OCI-LY7 (cell line): ENCODE results near the gene RPS6KA2. TPM values are rescaled to one million over a fixed set of nuclear protein-coding genes. Genes with fewer than 3 reads are reported as not detected.

ENCODE experiments used
- BruUV-seq: library from RNA; stranded (reverse); fragments of 400-500 nt; replicated peaks from 2 replicates; lab custom pipeline; 2021; lab: Mats Ljungman, UMichigan
- CTCF ChIA-PET: fragments of 300-600 bp; sonication (Branson Sonifier 250); formaldehyde crosslinking; loops from one replicate; lab custom pipeline; 2022; ENCODE audit warnings: antibody characterized with exemption; ENCODE audit not compliant: unreplicated experiment; lab: Charles Lee
- POLR2A ChIA-PET: fragments of 300-600 bp; sonication (Branson Sonifier 250); formaldehyde crosslinking; loops from one replicate; lab custom pipeline; 2022; ENCODE audit warnings: antibody characterized with exemption; lab: Charles Lee
- DNase-seq: peaks from one replicate; pipeline ENCODE4 v3.0.0-alpha.2; 2015; ENCODE audit warnings: low spot score
- H2AFZ ChIP-seq: fragments of 200-600 bp; sonication (generic), shearing (Covaris generic); 2 replicates; pipeline ENCODE4 v1.6.1; 2014; ENCODE audit warnings: mild to moderate bottlenecking, antibody characterized with exemption, low read length, moderate library complexity
- H3K27ac ChIP-seq: fragments of 200-600 bp; sonication (generic); 2 replicates; pipeline ENCODE4 v1.5.1; 2014; ENCODE audit warnings: mixed run types, low read depth, mild to moderate bottlenecking, moderate library complexity, low read length, inconsistent platforms; ENCODE audit not compliant: poor library complexity, severe bottlenecking
- H3K36me3 ChIP-seq: fragments of 200-600 bp; sonication (generic); 2 replicates; pipeline ENCODE4 v1.6.1; 2014; ENCODE audit warnings: mild to moderate bottlenecking, antibody characterized with exemption, low read length, moderate library complexity, mixed read lengths; ENCODE audit not compliant: insufficient read depth
- H3K4me1 ChIP-seq: fragments of 200-600 bp; sonication (generic); 2 replicates; pipeline ENCODE4 v1.5.1; 2014; ENCODE audit warnings: mild to moderate bottlenecking, low read length; ENCODE audit not compliant: insufficient read depth, poor library complexity, severe bottlenecking
- H3K4me2 ChIP-seq: fragments of 200-600 bp; sonication (generic); 2 replicates; pipeline ENCODE4 v1.6.1; 2014; ENCODE audit warnings: mild to moderate bottlenecking, low read length
- H3K4me3 ChIP-seq: fragments of 200-600 bp; sonication (generic); 2 replicates; pipeline ENCODE4 v1.5.1; 2014; ENCODE audit warnings: mild to moderate bottlenecking, low read depth, low read length; ENCODE audit not compliant: poor library complexity, severe bottlenecking
- H3K79me2 ChIP-seq: fragments of 200-600 bp; sonication (generic); 2 replicates; pipeline ENCODE4 v1.6.1; 2016; ENCODE audit warnings: low read depth, mild to moderate bottlenecking, low read length, moderate library complexity, mixed read lengths; ENCODE audit not compliant: insufficient read depth
- H3K9me2 ChIP-seq: fragments of 200-600 bp; sonication (generic); 2 replicates; pipeline ENCODE4 v1.6.1; 2016; ENCODE audit warnings: mild to moderate bottlenecking, low read length, mixed read lengths; ENCODE audit not compliant: insufficient read depth
- H3K9me3 ChIP-seq: fragments of 200-600 bp; sonication (generic); 2 replicates; pipeline ENCODE4 v1.6.1; 2014; ENCODE audit warnings: mild to moderate bottlenecking, mixed run types, low read length, mixed read lengths
- H4K20me1 ChIP-seq: fragments of 200-600 bp; sonication (generic); 2 replicates; pipeline ENCODE4 v1.6.1; 2014; ENCODE audit warnings: mild to moderate bottlenecking, antibody characterized with exemption, low read length, moderate library complexity, mixed read lengths; ENCODE audit not compliant: insufficient read depth
- CTCF ChIP-seq: fragments of 200-600 bp; sonication (generic); conservative IDR thresholded peaks from 2 replicates; pipeline ENCODE4 v1.5.1; 2014; ENCODE audit warnings: mild to moderate bottlenecking, antibody characterized with exemption, low read length, moderate library complexity, mixed read lengths
- EZH2phosphoT487 ChIP-seq: fragments of 200-600 bp; sonication (generic); IDR thresholded peaks from 2 replicates; pipeline ENCODE4 v1.6.1; 2018; ENCODE audit warnings: low read depth, borderline replicate concordance, mild to moderate bottlenecking, mixed run types, antibody characterized with exemption, low read length, moderate library complexity, mixed read lengths
- intact Hi-C: fragments of 100-400 bp; cut with micrococcal nuclease; formaldehyde crosslinking; loops from one replicate; pipeline ENCODE4 v1.10.0; 2022; ENCODE audit not compliant: unreplicated experiment
- total RNA-seq, 2 experiments: library from RNA; depleted of rRNA in 1 of 2; stranded (reverse); fragments of >200 nt in 1 of 2; shearing (Covaris generic) in 1 of 2; gene quantifications; 2 replicates each; pipeline ENCODE4 v1.2.3, GENCODE V29; 2014 to 2022

RPS6KA2 gene
- total RNA-seq, 2 experiments from 2014 or later = 0.69 to 1.9 TPM

GRCh38 chr6:166565084-166565967 is 61.7 kb downstream of the RPS6KA2 start:
- ChIA-PET CTCF (interaction anchor here (1.0 kb wide), 1 partner anchor 23 kb away, joined by 3 read pairs; no protein-coding TSS in a partner anchor), POLR2A (interaction anchor here (0.7 kb wide), 1 partner anchor 11 kb away, joined by 3 read pairs; no protein-coding TSS in a partner anchor)
- H3K79me2 ChIP-seq = no peaks in the 10 kb centered on the region
- no peaks in the 10 kb centered on the region for H3K36me3 ChIP-seq
- no peak overlapping the region for H3K4me3 ChIP-seq
- H3K9me3 ChIP-seq = no peaks in the 10 kb centered on the region
- no peak overlapping the region for H3K27ac ChIP-seq
- TF ChIP-seq CTCF (no peak), EZH2phosphoT487 (no peak)
- no TSS peak for BruUV-seq
- H2AFZ ChIP-seq = no peak overlapping the region
- H3K4me2 ChIP-seq = no peak overlapping the region
- H3K4me1 ChIP-seq = no peaks in the 10 kb centered on the region
- no peaks in the 10 kb centered on the region for H3K9me2 ChIP-seq
- intact Hi-C loops = no loop called here
- H4K20me1 ChIP-seq = no peaks in the 10 kb centered on the region
- no peak for DNase-seq

GRCh38 chr6:166563805-166564204 is 63.2 kb downstream of the RPS6KA2 start:
- Histone ChIP-seq H3K9me3 (no peaks in the 10 kb centered on the region), H2AFZ (no peak overlapping the region), H3K9me2 (no peaks in the 10 kb centered on the region), H4K20me1 (no peaks in the 10 kb centered on the region), H3K4me3 (no peak overlapping the region), H3K27ac (no peak overlapping the region), H3K36me3 (no peaks in the 10 kb centered on the region), H3K4me1 (no peaks in the 10 kb centered on the region), H3K79me2 (no peaks in the 10 kb centered on the region), H3K4me2 (no peak overlapping the region)
- no TSS peak for BruUV-seq
- POLR2A ChIA-PET = interaction anchor here (0.9 kb wide), 1 partner anchor 10 kb away, joined by 3 read pairs; no protein-coding TSS in a partner anchor
- CTCF ChIA-PET = no interaction called here
- intact Hi-C loops = no loop called here
- no peak for DNase-seq
- TF ChIP-seq CTCF (no peak), EZH2phosphoT487 (no peak)

GRCh38 chr6:166563200-166563599 is 63.9 kb downstream of the RPS6KA2 start:
- no peak overlapping the region for H3K27ac ChIP-seq
- H3K9me2 ChIP-seq = no peaks in the 10 kb centered on the region
- no peaks in the 10 kb centered on the region for H3K79me2 ChIP-seq
- no peaks in the 10 kb centered on the region for H3K4me1 ChIP-seq
- H4K20me1 ChIP-seq = no peaks in the 10 kb centered on the region
- intact Hi-C loops = no loop called here
- H3K4me3 ChIP-seq = no peak overlapping the region
- no peaks in the 10 kb centered on the region for H3K36me3 ChIP-seq
- BruUV-seq = no TSS peak
- DNase-seq = no peak
- no peak overlapping the region for H2AFZ ChIP-seq
- POLR2A ChIA-PET = interaction anchor here (0.6 to 0.9 kb wide), 2 partner anchors 9 to 417 kb away, joined by 3 to 4 read pairs; no protein-coding TSS in a partner anchor
- H3K4me2 ChIP-seq = no peak overlapping the region
- CTCF ChIA-PET = no interaction called here
- TF ChIP-seq EZH2phosphoT487 (no peak), CTCF (no peak)
- no peaks in the 10 kb centered on the region for H3K9me3 ChIP-seq
